HG02981 (cell line): ENCODE data around the gene GBGT1.

Source experiments
- ATAC-seq: cut with Tn5 transposase; IDR thresholded peaks from one replicate; pipeline ENCODE4 v1.9.1; 2021; ENCODE audit warnings: mild to moderate bottlenecking, moderate library complexity; ENCODE audit not compliant: unreplicated experiment

Gene GBGT1

GRCh38 chr9:133129001-133129795, 34.5 kb downstream of the GBGT1 start:
- no peak for ATAC-seq

DNA sequence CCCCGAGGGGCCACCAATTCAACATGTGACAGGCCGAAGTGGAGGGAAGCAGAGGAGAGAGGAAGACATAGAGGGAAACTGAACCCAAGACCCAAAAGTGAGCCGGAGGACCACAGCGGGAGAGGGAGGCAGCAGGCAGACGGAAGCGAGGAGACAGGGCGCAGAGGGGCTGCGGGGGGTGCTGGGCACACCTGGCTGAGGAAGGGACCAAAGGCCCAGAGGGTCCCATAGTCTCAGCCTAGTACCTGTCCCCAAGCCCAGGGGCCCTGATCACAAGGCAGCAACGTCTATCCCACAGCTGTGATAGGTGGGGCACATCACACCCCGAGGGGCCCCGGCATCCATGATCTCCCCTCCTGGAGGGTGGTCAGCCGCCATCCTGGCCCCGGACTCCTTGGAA, 35.6 kb downstream of the GBGT1 start:
- ATAC-seq = no peak

DNA sequence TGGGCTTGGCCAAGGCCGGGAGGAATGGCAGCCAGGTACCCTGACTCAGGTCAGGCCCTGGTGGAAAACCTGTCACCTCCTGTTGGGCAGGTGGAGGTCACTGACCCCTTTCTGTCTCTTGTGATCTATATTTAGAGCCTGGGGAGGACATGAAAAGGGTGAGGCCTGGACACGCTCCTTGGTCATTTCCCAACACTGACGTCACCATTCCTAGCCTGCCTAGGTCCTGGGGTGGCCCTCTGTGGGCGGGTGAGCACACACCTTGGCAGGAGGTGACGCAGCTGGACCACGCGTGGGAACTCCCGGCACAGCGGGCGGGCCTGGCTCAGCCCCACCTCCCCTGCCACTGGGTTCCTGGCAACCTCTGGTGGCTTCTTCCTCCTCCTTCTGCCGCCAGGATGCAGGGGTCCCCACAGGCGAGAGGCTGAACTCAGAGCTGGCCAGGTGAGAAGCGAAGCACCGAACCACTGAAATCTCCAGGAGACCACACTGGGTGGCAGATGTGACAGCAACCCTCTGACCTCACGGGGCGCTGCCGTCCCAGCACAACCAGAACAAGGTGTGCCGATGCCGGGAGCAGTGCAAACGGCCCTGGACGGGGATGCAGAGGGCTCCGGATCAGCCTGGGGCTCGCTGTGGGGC, 36.3 kb downstream of the GBGT1 start:
- no peak for ATAC-seq

DNA sequence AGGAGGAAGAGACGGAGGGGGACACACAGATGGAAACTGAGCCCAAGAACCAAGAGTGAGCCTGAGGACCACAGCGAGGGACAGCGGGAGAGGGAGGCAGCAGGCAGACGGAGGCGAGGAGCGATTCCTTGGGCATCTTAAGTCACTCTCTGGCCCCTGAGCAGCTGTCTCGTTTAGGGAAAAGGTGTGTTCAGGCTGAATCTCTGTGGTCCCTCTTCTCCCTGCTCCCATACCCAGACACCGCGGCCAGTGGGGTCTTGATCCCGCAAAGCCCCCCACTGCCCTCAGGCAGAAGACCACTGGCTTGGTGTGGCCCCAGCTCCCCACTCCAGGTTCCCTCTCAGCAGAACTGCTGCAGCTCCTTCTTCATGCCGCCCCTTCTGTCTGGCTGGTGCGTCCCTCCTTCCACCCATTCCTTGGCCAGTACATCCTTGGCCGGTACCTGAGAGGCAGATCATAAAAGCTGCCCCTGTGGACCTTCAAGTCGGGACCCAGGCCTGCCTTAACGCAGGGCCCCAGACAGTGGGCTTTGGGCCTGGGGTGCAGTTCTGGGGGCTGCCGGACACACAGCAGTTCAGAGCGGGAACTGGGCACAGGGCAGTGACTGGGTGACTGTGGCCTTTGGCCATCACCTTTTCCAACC, 36.9 kb downstream of the GBGT1 start:
- ATAC-seq = no peak

- peak; percentile 38 for ATAC-seq
These were observed 37.6 kb downstream of the GBGT1 start for GRCh38 chr9:133125941-133126696.

- ATAC-seq = no peak
These were observed 38.8 kb downstream of the GBGT1 start for GRCh38 chr9:133124907-133125275.

- ATAC-seq = no peak
These were observed 39.4 kb downstream of the GBGT1 start for GRCh38 chr9:133124123-133124906.

GRCh38 chr9:133122935-133123611, 40.6 kb downstream of the GBGT1 start:
- ATAC-seq = no peak

DNA sequence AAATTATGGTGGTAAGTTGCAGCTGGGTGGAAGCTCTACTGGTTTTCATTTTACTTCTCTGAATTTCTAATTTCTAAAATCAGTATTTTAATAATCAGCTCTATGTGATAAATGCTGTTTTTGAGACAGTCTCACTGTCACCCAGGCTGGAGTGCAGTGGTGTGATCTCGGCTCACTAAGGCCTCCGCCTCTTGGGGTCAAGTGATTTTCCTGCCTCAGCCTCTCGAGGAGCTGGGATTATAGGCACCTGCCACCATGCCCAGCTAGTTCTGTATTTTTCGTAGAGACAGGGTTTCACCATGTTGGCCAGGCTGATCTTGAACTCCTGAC, 41.1 kb downstream of the GBGT1 start:
- no peak for ATAC-seq

DNA sequence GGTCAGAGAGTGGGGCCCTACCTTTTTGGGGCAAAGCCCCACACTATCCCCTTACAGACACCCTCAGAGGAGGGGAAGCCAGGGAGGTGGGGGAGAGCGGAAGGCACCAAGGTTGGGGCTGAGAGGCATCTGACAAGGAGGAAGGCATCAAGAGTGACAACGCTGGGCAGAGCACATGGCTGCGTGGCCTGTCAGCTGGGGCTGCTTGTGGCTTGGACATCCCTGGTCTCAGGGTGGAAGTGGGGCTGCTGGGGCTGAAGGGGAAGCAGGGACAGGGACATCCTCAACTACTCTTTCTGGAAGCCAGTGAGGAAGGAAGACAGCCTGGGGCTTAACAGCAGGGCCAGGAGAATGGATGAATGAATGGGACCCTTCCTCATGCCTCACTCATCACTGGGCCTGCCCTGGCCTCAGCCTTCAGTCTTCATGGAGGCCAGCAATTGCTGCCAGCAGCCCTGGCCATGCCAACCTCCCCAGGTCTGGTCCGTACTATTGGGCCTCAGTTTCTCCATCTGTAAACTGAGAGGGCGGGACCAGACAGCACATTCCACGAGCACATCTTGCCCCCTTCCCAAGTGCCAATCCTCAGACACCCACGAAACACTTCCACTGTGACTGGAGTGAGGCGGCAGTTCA, 41.7 kb downstream of the GBGT1 start:
- no peak for ATAC-seq

DNA sequence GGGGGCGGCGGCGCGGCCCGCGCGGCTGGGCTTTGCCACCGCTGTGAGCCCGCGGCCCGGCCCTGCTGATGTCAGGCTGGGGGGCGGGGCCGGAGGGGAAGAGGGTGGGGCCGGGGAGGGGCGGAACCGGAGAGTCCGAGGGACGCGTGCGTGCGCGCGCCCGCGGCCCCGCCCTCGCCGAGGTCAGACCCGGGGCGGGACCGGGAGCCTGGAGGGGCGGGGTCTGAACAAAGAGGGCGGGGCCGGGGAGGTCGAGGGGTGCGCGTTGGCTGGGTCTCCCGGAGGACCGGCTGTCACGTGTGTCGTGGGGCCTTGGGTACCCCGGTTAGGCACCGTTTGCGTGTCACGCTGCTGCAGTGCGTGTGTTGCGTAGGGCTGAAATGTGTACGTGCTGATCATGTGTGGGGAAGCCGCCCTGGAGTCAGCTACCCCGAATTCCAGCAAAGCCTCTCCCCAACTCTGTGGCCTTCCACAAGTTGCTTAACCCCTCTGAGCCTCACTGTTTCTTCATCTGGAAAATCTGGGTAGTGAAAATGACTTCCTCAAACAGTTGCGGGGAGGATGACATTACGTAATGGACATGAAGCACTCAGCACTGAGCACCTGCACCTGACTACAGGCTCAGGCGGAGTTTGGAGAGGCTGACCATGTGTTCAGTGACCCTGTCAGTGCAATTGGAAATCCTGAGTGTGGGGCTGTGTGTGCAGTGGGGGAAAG, 42.4 kb downstream of the GBGT1 start, which contains the start of gene RALGDS:
RALGDS (minus strand) TSS at position 43 of the 717 bp plus-strand sequence. CDS start 86 bp downstream, outside the sequence.
- ATAC-seq = peak; percentile 53

DNA sequence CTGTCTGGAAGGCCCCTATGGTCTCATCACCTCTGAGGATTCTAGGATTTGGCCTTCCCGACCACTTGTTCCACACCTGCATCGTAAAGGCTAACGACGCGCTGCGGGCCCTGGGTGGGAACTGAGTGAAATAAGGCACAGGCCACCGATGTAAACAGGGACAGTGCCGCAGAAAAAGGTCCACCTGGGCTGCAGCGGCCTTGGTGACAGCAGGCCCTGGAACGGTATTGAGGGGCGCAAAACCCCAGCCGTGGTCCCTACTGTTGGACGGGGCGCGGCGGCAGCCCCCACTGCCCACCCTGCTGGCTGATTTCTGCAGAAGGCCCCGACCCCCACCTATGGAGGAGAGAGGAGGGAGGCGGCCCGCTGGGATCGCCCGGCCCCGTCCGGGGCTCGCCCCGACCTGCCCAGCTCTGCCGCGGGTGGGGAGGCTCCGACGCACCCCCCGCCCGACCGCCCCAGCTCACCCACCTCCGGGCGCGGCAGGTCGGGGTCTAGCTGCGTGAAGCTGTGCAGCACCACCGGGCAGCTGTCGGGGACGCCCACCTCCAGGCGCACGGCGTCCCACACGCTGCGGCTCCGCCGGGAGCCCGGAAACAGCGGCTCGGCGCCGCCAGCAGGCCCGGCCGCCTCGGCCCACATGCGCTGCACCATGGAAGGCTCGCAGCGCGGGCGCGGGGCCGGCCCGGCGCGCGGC, 43.1 kb downstream of the GBGT1 start:
- ATAC-seq = peak; percentile 6

GRCh38 chr9:133119846-133120500, 43.7 kb downstream of the GBGT1 start:
- no peak for ATAC-seq

GRCh38 chr9:133119103-133119845, 44.4 kb downstream of the GBGT1 start:
- no peak for ATAC-seq

GRCh38 chr9:133118568-133118967, 45.1 kb downstream of the GBGT1 start:
- ATAC-seq = no peak

- no peak for ATAC-seq
These were observed 45.6 kb downstream of the GBGT1 start for GRCh38 chr9:133118179-133118520.
